ENCODE results near the gene RPRD2. TPM values are rescaled to one million over a fixed set of nuclear protein-coding genes. Genes with fewer than 3 reads are reported as not detected.

The RPRD2 gene
- total RNA-seq, 1 donor from 2014 or later: 32.0 TPM

DNA sequence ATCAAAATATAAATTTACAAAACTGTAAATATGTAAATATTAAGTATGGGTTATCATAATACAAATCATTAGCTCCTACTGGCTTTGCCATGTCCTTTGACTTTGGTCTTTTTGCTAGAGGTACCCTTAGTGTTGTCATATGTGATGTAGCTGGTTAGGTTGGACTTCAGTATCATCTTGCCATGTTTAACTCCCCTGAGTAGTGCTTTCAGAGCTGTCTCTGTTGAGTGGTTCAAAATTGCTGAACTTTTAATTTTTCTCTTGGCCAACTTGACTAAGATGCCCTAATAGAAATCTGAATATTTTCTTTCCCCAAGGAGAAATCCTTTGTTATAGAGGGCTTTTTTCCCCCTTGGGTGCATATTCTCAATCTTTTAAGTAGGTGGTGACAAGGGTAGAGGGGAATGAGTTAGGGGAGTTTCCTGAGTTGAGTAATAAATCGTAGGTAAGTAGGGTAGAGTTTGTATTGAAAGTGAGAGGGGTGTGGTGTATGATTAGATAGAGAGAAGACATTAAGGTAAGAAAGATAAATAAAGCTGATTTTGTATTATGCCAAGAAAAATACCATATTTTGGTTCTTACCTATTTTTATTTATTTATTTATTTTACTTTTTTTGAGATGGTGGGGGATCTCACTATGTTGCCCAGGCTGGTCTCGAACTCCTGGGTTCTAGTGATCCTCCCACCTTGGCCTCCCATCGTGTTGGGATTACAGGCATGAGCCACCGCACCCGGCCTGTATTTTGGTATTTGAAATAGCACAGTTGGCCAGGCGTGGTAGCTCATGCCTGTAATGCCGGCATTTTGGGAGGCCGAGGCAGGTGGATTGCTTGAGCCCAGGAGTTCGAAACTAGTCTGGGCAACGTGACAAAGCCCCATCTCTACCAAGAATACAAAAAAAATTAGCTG is 21.8 kb downstream of the RPRD2 start:
- intact Hi-C loops (cut with DNase I): no loop called here
- no peak for ATAC-seq
- DNase-seq: no peak
- no peak overlapping the region for H3K27ac ChIP-seq
- no peak overlapping the region for H3K4me3 ChIP-seq
- H3K9me3 ChIP-seq: no peaks in the 10 kb centered on the region
- no peaks in the 10 kb centered on the region for H3K27me3 ChIP-seq (ENCODE audit: low read depth)
- H3K36me3 ChIP-seq: no peaks in the 10 kb centered on the region
- peaks cover 16% of the 10 kb centered on the region for H3K4me1 ChIP-seq
- TF ChIP-seq, protein P1, sequence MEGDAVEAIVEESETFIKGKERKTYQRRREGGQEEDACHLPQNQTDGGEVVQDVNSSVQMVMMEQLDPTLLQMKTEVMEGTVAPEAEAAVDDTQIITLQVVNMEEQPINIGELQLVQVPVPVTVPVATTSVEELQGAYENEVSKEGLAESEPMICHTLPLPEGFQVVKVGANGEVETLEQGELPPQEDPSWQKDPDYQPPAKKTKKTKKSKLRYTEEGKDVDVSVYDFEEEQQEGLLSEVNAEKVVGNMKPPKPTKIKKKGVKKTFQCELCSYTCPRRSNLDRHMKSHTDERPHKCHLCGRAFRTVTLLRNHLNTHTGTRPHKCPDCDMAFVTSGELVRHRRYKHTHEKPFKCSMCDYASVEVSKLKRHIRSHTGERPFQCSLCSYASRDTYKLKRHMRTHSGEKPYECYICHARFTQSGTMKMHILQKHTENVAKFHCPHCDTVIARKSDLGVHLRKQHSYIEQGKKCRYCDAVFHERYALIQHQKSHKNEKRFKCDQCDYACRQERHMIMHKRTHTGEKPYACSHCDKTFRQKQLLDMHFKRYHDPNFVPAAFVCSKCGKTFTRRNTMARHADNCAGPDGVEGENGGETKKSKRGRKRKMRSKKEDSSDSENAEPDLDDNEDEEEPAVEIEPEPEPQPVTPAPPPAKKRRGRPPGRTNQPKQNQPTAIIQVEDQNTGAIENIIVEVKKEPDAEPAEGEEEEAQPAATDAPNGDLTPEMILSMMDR (IDR thresholded peaks at IDR 0.05): no peak

DNA sequence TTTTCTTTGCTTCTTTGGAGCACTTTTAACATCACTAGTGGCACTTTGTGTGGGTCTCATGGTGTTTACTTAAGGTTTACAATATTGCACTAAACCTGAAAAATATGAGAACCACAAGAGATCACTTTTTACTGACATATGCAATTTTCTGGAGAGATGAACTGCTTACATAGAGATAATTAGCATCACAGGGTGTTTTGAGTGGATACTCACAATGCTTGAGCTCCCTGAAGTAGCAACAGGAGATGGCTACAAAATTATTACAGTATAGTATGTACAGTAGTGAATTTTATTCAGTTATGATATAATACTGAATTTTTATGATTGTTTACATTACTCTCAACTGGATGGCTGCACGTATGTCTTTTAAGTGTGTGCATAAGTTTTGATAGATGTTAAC is 22.6 kb downstream of the RPRD2 start:
- H3K27me3 ChIP-seq (ENCODE audit: low read depth): no peaks in the 10 kb centered on the region
- no peaks in the 10 kb centered on the region for H3K36me3 ChIP-seq
- no peak overlapping the region for H3K4me3 ChIP-seq
- TF ChIP-seq, protein P1 (IDR thresholded peaks at IDR 0.05): no peak
- H3K27ac ChIP-seq: no peak overlapping the region
- no peaks in the 10 kb centered on the region for H3K9me3 ChIP-seq
- no peak for ATAC-seq
- H3K4me1 ChIP-seq: peaks cover 16% of the 10 kb centered on the region
- DNase-seq: no peak
- intact Hi-C loops (cut with DNase I): no loop called here

DNA sequence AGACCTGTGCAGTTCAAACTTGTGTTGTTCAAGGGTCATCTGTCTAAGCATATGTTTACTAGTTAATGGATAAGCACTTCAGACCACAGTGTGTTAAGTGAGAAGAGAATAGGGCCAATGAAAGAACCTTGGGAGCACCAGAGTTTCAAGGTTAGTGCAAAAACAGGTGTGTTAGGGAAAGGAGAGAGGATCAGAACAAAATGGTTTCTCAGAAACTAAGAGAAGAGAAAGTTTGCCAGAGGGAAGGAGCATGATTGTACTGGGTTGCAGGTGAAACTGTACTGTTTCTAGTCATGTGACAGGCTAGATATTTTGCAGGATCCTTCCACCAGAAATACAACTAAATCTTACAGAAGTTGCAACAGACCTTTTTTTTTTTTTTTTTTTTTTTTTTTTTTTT is 23.3 kb downstream of the RPRD2 start:
- no peak for DNase-seq
- H3K27me3 ChIP-seq (ENCODE audit: low read depth): no peaks in the 10 kb centered on the region
- H3K36me3 ChIP-seq: no peaks in the 10 kb centered on the region
- H3K4me3 ChIP-seq: no peak overlapping the region
- no peak for ATAC-seq
- intact Hi-C loops (cut with DNase I): no loop called here
- H3K9me3 ChIP-seq: no peaks in the 10 kb centered on the region
- peaks cover 16% of the 10 kb centered on the region for H3K4me1 ChIP-seq
- TF ChIP-seq, protein P1 (IDR thresholded peaks at IDR 0.05): no peak
- H3K27ac ChIP-seq: no peak overlapping the region

DNA sequence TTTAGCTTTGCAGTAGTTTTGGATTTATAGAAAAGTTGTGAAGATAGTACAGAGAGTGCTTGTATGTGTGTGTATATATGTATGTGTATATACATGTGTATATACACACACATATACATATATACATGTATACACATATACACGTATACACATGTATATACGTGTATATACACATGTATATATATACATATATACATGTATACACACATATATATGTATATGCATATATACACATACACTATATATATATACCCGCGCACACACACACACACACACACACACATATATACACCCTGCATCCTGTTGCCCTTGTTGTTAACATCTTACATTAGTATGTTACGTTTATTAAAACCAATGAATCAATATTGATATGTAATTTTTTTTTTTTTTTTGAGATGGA is 24.3 kb downstream of the RPRD2 start:
- ATAC-seq (no peak), DNase-seq (no peak)
- Histone ChIP-seq H3K27ac (no peak overlapping the region), H3K4me1 (peaks cover 16% of the 10 kb centered on the region), H3K9me3 (no peaks in the 10 kb centered on the region), H3K4me3 (no peak overlapping the region), H3K27me3 (ENCODE audit: low read depth) (no peaks in the 10 kb centered on the region), H3K36me3 (no peaks in the 10 kb centered on the region)
- TF ChIP-seq, protein P1 (IDR thresholded peaks at IDR 0.05): no peak
- intact Hi-C loops (cut with DNase I): no loop called here

DNA sequence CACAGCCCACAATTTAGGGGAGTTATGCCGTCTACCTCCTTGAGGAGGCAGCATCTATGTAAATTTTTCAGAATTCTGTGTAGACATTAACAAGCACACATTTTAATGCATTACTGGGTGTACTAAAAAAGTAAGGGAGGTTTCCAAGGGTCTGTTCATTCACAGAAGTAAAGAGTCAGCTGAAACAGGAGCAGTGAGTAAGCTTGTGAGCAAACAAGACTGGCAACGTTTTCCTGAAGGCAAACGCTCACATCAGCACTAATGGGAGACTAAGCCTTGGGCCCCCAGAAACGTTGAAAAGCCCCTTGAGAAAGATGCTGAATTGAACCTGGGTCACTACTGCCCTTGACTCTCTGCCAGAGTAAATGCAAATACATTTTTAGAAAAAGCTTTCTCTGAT is 25.7 kb downstream of the RPRD2 start:
- H3K27me3 ChIP-seq (ENCODE audit: low read depth): no peaks in the 10 kb centered on the region
- H3K36me3 ChIP-seq: no peaks in the 10 kb centered on the region
- intact Hi-C loops (cut with DNase I): no loop called here
- no peak overlapping the region for H3K27ac ChIP-seq
- H3K4me3 ChIP-seq: no peak overlapping the region
- TF ChIP-seq, protein P1 (IDR thresholded peaks at IDR 0.05): no peak
- no peak for DNase-seq
- H3K9me3 ChIP-seq: no peaks in the 10 kb centered on the region
- ATAC-seq: no peak
- H3K4me1 ChIP-seq: peaks cover 10% of the 10 kb centered on the region

Measured in lower lobe of right lung (tissue), 2 donors.